GM18519 (cell line): ENCODE data around the gene RCAN3.
"Not testable (repeated sequence)": the region's sequence is repeated elsewhere in the genome, so short reads cannot be mapped to it uniquely, and the experiment has no call there.

Source experiments
- ATAC-seq: cut with Tn5 transposase; IDR thresholded peaks from one replicate; pipeline ENCODE4 v1.9.1; 2021; ENCODE audit warnings: mild to moderate bottlenecking, moderate library complexity; ENCODE audit not compliant: unreplicated experiment, low FRiP score

Gene RCAN3

DNA sequence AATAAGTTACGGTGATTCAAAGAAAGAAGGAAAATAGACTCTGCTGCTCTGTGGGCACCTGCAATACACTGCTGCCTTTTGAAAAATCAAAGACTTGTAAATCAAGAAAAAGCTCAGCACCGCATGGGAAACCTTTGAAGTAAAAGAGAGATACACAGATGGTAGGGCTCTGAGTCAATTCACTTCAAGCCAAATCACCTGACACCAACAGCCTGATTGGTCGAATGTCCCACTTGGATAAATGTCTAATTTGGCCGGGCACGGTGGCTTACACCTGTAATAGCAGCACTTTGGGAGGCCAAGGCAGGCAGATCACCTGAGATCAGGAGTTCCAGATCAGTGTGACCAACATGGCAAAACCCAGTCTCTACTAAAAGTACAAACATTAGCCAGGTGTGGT is 19.2 kb upstream of the RCAN3 start:
- no peak for ATAC-seq

DNA sequence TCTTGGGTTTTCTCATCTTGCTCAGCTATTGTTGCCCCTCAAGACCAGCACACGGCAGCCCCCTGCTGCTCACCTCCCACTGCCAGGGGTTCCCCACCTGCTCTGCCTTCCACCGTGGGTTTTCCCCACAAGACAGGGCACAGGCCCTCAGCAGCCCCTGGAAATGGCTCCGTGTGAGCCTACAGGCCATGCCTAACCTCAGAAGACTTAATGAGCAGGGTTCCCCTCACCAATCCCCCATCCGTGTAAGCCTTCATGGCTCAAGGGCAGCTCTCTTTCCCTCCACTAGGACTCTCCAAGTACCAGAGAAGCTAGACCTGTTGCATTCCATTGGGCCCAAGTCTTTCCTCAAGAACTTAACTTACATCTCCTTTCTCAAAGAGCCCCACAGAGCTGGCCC is 18.4 kb upstream of the RCAN3 start:
- no peak for ATAC-seq

DNA sequence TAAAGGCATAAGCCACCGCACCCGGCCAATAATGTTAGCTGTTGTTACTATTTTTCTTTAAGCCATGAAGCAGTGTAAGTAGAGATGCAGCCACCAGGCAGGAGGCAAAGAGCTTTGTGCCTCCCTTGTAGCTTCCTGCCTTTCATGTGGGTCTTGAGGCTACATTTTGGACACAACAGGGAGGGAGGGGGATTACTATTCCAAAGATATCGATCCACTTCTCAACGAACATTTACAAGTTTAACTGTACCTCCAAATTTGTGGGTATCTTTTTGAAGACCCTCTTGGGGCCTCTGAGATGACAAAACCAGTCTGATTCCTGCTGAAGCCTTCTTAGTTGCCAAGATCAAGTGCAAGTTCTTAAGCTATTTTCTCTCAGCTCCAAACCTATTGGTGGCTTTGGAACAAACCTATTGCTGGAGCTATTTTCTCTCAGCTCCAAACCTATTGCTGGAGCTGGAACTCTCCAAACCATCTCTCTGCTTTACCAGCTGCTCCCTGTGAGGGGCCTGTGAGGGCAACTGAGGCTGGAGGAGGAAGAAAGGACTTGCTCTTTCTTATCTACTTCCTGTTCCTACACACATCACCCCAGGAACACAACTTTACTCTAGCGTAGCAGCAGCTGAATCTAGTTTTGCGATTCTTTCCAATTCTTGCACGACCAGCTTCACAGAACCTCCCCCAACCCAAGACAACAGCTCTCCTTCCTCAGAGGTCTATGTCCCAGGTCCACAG is 16.1 kb upstream of the RCAN3 start:
- no peak for ATAC-seq

DNA sequence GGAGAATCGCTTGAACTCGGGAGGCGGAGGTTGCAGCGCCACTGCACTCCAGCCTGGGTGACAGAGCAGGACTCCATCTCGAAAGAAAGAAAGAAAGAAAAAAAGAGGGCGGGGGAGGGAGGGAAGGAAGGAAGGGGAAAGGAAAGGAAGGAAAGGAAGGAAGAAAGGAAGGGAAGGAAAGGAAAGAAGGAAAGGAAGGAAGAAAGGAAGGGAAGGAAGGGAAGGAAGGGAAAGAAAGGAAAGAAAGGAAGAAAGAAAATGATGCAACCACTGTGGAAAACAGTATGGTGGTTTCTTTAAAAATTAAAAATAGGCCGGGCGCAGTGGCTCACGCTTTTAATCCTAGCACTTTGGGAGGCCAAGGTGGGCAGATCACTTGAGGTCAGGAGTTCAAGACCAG is 15.2 kb upstream of the RCAN3 start:
- ATAC-seq: no peak

DNA sequence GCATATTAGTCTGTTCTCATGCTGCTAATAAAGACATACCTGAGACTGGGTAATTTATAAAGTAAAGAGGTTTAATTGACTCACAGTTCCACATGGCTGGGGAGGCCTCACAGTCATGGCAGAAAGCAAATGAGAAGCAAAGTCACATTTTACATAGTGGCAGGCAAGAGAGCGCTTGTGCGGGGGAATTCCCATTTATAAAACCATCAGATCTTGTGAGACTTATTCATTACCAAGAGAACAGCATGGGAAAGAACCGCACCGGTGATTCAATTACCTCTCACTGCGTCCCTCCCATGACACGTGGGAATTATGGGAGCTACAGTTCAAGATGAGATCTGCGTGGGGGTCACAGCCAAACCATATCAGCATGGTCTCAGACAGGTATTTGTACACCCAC is 14.5 kb upstream of the RCAN3 start:
- not testable (repeated sequence) for ATAC-seq

DNA sequence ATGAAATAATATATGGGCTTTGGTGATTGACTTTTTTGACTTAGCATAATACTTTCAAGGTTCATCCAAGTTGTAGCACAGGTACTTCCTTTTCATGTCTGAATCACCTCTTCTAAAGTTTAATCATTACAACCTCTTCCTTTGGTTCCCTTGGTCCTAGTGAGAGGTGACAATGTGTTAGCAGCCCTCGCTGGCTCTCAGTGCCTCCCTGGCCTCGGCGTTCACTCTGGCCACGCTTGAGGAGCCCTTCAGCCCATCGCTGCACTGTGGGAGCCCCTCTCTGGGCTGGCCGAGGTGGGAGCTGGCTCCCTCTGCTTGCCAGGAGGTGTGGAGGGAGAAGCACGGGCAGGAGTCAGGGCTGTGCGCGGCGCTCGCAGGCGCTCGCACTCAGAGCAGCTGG is 13.0 kb upstream of the RCAN3 start:
- no peak for ATAC-seq

DNA sequence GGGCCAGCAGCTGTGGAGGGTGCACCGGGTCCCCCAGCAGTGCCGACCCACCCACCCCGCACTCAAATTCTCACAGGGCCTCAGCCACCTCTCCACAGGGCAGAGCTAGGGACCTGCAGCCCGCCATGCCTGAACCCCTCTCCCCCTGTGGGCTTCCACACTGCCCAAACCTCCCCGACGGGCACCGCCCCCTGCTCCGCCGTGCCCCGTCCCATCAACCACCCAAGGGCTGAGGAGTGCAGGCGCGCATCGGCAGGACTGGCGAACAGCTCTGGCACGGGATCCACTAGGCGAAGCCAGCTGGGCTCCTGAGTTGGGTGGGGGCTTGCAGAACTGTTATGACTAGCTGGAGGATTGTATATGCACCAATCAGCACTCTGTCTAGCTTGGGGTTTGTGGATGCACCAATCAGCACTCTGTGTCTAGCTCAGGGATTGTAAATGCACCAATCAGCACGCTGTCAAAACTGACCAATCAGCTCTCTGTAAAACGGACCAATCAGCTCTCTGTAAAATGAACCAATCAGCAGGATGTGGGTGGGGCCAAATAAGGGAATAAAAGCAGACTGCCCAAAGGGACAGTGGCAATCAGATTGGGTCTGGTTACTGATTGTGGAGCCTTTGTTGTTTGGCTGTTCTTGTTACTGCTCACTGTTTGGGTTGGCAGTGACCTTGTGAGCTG is 12.4 kb upstream of the RCAN3 start:
- ATAC-seq: no peak

DNA sequence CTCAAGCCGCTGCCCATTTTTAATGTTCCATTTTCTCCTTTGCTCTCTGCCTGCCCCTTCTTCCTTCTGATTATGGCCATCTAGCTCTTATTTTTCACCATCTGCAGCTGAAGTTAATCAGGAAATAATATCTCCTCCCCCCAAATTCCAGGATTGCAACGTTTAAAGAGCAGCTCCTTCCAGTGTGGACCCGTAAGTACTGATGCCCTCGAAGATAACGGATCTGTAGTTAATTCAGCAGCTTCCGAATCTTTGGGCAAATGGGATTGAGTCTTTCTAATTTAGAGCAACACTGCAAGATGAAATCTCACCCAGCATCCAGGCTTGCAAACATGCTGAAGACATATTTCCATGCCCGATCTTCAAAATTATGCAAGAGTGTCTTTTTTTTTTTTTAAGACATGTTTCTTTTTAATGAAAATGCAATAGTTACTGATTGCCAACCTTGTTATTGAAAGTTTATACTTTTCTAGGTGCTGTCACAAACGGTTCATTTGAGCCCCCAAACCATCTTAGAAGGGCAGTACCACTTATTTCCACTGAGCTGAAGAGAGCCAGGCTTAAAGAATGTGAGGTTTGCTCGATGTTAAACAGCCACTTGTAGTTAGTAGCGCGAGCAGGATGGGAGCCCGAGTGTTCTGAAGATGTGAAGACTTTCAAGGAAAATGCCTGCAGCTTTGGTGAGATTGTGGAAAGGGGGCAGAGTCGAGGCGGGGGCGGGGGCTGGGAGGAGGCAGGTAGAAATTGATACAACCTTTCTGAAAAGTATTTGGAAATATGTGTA is 10.9 kb upstream of the RCAN3 start:
- no peak for ATAC-seq

DNA sequence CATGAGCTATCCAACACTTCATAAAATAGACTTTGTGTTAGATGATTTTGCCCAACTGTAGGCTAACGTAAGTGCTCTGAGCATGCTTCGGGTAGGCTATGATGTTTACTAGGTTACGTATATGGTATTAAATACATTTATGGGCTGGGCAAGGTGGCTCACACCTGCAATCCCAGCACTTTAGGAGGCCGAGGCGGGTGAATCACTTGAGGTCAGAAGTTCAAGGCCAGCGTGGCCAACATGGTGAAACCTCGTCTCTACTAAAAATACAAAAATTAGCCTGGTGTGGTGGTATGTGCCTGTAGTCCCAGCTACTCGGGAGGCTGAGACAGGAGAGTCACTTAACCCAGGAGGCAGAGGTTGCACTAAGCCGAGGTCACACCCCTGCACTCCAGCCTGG is 9.7 kb upstream of the RCAN3 start:
- not testable (repeated sequence) for ATAC-seq

DNA sequence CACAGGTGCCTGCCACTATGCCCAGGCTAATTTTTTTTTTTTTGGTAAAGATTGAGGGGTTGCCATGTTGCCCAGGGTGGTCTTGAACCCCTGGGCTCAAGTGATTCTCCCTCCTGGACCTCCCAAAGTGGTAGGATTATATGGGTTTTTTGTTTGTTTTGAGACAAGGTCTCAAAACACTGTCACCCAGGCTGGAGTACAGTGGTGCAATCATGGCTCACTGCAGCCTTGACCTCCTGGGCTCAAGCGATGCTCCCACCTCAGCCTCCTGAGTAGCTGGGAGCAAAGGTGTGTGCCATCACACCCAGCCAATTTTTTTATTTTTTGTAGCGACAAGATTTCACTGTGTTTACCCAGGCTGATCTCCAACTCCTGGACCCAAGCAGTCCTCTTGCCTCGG is 8.9 kb upstream of the RCAN3 start:
- ATAC-seq: no peak

DNA sequence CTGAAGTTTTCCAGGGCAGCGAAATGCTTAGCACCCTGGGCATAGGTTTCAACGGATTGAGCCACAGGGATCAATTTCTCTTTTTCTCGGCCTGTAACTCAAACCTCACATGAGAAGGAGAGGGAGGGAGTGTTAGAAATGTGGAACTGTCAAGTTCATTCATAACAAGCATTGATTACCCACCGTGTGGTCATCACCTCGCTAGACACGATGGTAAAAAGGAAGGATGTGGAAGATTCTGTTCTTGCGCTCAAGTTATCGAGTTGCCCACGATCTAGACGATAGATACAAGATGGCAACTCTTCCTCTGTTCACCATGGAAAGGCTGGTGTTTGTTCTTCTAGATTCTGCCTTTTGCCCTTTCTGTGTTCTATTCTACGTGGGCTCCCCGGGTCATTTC is 4.0 kb upstream of the RCAN3 start:
- ATAC-seq: no peak

DNA sequence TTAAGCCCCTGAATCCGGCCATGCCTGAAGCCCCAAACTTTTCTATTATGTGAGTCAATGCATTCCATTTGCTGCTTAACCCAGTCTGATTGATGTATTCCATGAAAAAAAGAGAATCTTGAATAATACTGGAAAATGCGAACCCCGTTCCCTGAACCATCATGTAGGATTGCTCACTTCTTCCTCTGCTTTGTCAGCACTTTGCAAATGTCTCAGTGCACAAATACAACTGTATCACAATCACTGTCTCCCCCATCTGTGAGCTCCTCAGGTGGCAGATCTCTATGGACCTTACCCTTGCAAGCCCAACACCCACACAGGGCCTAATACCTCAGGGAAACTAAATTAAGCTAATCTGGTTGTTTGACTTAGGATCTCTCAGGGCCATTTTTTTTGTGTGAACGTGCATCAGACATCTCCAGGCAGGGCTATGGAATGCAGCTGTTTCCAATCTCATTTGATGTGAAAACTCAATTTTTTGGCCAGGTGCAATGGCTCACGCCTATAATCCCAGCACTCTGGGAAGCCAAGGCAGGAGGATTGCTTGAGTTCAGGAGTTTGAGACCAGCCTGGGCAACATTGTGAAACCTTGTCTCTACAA is 2.1 kb upstream of the RCAN3 start:
- no peak for ATAC-seq

DNA sequence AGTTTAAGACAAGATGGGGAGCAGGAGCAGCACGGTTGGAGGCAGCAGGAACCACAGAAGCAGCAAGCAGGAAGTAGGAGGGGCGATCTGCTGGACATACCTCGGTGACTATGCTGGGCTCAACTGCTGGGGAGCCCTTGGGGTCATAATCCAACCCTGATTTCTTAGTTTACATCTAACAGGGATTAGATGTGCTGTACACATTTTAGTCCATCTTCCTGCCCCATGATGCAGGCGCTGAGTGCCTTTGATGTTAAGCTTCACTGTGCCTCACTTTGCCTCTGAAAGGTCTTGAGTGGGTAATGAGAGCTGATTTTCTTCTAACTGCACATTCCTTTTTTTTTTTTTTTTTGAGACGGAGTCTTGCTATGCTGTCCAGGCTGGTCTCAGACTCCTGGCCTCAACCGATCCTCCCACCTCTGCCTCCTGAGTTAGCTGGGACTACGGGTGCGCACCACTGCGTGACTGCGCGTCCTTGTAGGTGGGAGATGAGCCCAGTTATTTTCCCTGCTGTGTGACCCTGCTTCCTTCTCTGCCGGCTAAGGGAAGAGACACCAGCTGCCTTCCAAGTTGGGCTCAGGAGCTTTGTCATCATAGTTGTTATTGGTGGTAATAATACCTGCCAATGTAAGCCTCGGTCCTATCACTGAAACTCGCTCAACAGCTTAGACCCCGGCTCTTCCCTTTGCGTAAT is 1.1 kb upstream of the RCAN3 start:
- ATAC-seq: no peak

DNA sequence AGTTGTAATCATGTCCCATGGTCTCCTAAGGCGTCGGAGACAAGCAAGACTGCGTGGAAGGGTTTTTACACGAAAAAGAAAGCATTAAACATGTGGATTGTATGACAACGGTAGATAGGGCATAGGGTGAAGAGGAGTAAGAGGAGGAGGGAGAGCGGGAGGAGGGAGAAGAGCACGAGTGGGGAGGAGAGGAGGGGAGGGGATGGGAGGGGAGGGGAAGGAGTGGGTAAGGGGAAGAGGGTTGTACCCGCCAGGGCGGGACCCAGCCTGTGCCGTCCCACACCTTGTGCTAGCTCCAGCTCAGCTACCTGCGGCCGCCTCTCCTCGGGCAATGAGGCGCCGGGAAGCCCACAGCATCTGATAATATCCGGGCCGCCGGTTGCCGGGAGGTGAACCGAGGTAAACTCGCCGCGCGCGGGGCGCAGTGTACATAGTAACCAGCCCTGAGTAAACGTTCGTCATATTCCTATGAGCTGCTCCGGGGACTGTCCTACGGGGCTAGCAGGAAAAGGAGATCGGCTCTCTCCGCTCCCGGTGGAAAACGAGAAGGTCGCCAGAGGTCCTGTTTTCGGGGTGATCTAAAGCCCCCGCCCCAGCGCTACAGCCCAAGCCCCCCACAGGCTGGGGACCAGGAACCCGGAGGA is 449 bp upstream of the RCAN3 start:
- ATAC-seq: no peak

DNA sequence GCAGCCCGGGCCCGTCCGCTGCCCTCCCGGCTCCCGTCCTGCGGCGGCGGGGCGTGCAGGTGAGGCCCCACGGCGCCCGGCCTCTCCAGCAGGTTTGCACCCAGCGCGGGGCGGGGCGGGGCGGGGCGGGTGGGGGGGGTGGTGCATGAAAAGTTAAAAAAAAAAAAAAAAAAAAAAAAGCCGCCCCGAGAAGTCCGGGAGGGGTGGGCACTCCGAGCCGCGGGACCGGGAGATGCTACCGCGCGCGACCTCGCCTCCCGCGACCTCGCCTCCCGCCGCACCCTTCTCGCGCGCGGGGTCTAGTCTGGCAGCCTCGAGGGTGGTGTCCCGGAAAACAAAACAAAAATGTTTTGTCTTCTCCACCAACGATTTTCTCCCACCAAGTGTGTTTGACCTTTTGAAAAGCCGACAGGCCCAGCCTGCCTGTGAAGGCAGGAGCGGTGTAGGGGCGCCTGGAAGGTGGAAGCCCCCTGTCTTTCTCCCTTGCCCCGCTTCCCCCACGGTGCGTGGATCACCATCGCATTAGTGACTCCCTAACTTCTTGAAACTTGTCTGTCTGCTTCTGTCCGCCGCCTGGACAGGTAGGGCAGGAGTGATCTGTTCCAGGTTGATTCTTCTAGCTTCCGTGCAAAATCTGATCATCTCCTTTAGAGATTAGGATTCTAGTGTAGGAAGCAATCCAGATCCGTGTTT is 569 bp downstream of the RCAN3 start:
- ATAC-seq: no peak

DNA sequence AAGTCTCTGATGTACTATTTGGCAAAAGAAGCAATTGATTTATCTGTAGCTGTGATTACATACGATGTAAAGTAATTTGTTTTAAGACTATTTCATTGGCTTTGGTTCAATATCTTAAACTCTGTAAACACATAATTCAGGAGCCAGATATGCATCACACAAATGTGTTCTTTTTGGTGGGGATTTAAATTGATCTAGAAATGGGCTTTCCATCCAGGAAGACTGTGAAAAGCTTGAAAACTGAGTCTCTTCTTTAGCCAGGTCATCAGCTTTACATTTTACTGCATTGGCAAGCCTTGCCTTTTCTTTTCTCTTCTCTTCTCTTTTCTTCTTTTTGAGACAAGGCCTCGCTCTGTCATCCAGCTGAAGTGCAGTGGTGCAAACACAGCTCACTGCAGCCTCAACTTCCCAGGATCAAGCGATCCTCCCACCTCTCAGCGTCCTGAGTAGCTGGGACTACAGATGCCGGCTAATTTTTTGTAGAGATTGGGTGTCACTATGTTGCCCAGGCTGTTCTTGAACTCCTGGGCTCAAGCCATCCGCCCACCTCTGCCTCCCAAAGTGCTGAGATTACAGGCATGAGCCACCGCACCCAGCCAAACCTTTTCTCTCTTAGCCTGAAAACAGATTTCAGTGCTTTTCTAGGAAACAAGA is 1.4 kb downstream of the RCAN3 start:
- ATAC-seq: no peak

DNA sequence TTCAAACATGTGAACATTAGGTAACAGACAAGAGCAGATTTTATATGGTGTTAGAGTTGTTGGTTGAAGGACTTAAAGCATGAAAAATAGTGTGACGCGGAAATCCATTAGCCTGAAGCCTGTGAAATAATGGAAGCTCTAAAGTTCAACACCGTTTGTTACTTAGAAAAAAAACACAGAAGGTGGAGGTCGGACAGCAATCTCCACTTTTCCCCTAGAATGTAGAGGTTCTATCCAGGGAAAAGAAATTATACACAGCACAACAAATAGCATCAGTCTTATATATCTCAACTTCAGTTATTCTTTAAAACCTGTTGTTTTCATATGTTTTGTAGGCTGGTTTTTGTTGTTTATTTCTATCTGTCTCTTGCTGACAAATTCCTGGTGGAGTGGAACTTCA is 1.9 kb downstream of the RCAN3 start:
- ATAC-seq: no peak

DNA sequence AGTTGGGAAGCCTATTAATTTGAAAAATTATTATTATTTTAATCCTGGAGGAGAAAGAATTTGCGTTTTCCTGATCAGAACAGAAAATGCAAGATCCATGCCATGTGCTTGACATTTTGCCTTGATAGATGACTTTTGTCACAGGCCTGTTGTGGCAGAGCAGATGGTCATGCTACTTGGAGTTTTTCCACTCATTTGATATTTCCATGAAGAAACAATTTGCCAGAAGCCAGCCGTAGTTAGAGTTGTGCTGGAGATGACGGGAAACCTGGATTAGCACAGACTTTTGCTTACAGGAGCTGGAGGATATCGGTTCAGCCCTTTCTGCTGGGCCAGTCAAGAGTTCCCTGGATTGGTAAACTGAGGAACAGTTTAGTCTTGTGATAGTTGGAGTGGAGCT is 3.2 kb downstream of the RCAN3 start:
- ATAC-seq: no peak
